Memory B cell (primary cell): Measurements from ENCODE around the gene GALNT17.

Source experiments
- ATAC-seq: fragments of 150-1000 bp; cut with Tn5 transposase; 2 replicates; pipeline ENCODE4 v1.10.0; 2021; ENCODE audit warnings: low read depth, mild to moderate bottlenecking, moderate library complexity
- DNase-seq, 2 donors: peaks; one replicate each; pipeline ENCODE4 v3.0.0; 2022; ENCODE audit warnings: low spot score in 2 of 2
- H3K27ac Mint-ChIP-seq: one replicate; pipeline ENCODE4 v1.8.0; 2022; ENCODE audit warnings: mild to moderate bottlenecking, moderate library complexity, mixed read lengths
- H3K27me3 Mint-ChIP-seq: one replicate; pipeline ENCODE4 v1.8.0; 2022; ENCODE audit warnings: mixed read lengths
- H3K36me3 Mint-ChIP-seq: one replicate; pipeline ENCODE4 v1.8.0; 2022; ENCODE audit warnings: mild to moderate bottlenecking, mixed read lengths
- H3K4me1 Mint-ChIP-seq: one replicate; pipeline ENCODE4 v1.8.0; 2022; ENCODE audit warnings: mixed read lengths
- H3K4me3 Mint-ChIP-seq: one replicate; pipeline ENCODE4 v1.8.0; 2022; ENCODE audit warnings: mild to moderate bottlenecking, moderate library complexity, mixed read lengths
- H3K9me3 Mint-ChIP-seq: one replicate; pipeline ENCODE4 v1.8.0; 2022; ENCODE audit warnings: mixed read lengths

GALNT17 gene

GRCh38 chr7:71264005-71264404 is 132.1 kb downstream of the GALNT17 start:
- Mint-ChIP-seq H3K4me1 (no peaks in the 10 kb centered on the region), H3K9me3 (peaks cover 11% of the 10 kb centered on the region), H3K36me3 (no peaks in the 10 kb centered on the region), H3K27me3 (no peaks in the 10 kb centered on the region), H3K4me3 (no peak overlapping the region), H3K27ac (no peak overlapping the region)
- no peak for DNase-seq
- no peak for ATAC-seq

- Mint-ChIP-seq H3K4me3 (no peak overlapping the region), H3K27me3 (no peaks in the 10 kb centered on the region), H3K36me3 (no peaks in the 10 kb centered on the region), H3K9me3 (peaks cover 10% of the 10 kb centered on the region), H3K27ac (no peak overlapping the region), H3K4me1 (no peaks in the 10 kb centered on the region)
- no peak for DNase-seq
- no peak for ATAC-seq
Observed at GRCh38 chr7:71266912-71267311, 135.0 kb downstream of the GALNT17 start.

- H3K4me1 Mint-ChIP-seq = no peaks in the 10 kb centered on the region
- H3K36me3 Mint-ChIP-seq = no peaks in the 10 kb centered on the region
- DNase-seq (no peak), ATAC-seq (no peak)
- H3K4me3 Mint-ChIP-seq = no peak overlapping the region
- no peak overlapping the region for H3K27ac Mint-ChIP-seq
- peaks cover 10% of the 10 kb centered on the region for H3K9me3 Mint-ChIP-seq
- no peaks in the 10 kb centered on the region for H3K27me3 Mint-ChIP-seq
Observed at GRCh38 chr7:71267734-71268469, 136.0 kb downstream of the GALNT17 start.

- no peaks in the 10 kb centered on the region for H3K27me3 Mint-ChIP-seq
- peaks cover 8% of the 10 kb centered on the region for H3K9me3 Mint-ChIP-seq
- DNase-seq (no peak), ATAC-seq (no peak)
- no peak overlapping the region for H3K4me3 Mint-ChIP-seq
- no peaks in the 10 kb centered on the region for H3K36me3 Mint-ChIP-seq
- no peak overlapping the region for H3K27ac Mint-ChIP-seq
- H3K4me1 Mint-ChIP-seq = no peaks in the 10 kb centered on the region
Observed at GRCh38 chr7:71270558-71270957, 138.6 kb downstream of the GALNT17 start.

GRCh38 chr7:71271203-71271602 is 139.3 kb downstream of the GALNT17 start:
- ATAC-seq (no peak), DNase-seq (no peak)
- H3K4me3 Mint-ChIP-seq = no peak overlapping the region
- H3K4me1 Mint-ChIP-seq = no peaks in the 10 kb centered on the region
- H3K27ac Mint-ChIP-seq = no peak overlapping the region
- H3K9me3 Mint-ChIP-seq = peaks cover 8% of the 10 kb centered on the region
- no peaks in the 10 kb centered on the region for H3K27me3 Mint-ChIP-seq
- no peaks in the 10 kb centered on the region for H3K36me3 Mint-ChIP-seq

GRCh38 chr7:71272509-71273490 is 140.9 kb downstream of the GALNT17 start:
- DNase-seq (no peak), ATAC-seq (no peak)
- H3K36me3 Mint-ChIP-seq = no peaks in the 10 kb centered on the region
- H3K4me1 Mint-ChIP-seq = no peaks in the 10 kb centered on the region
- H3K9me3 Mint-ChIP-seq = peaks cover 5% of the 10 kb centered on the region
- H3K27ac Mint-ChIP-seq = no peak overlapping the region
- no peak overlapping the region for H3K4me3 Mint-ChIP-seq
- no peaks in the 10 kb centered on the region for H3K27me3 Mint-ChIP-seq

- ATAC-seq (no peak), DNase-seq (no peak)
- Mint-ChIP-seq H3K4me1 (no peaks in the 10 kb centered on the region), H3K36me3 (no peaks in the 10 kb centered on the region), H3K9me3 (peaks cover 8% of the 10 kb centered on the region), H3K27ac (no peak overlapping the region), H3K27me3 (no peaks in the 10 kb centered on the region), H3K4me3 (no peak overlapping the region)
Observed at GRCh38 chr7:71278257-71278656, 146.3 kb downstream of the GALNT17 start.

GRCh38 chr7:71281261-71281660 is 149.3 kb downstream of the GALNT17 start:
- ATAC-seq (no peak), DNase-seq (no peak)
- Mint-ChIP-seq H3K27me3 (no peaks in the 10 kb centered on the region), H3K9me3 (peaks cover 4% of the 10 kb centered on the region), H3K4me1 (no peaks in the 10 kb centered on the region), H3K4me3 (no peak overlapping the region), H3K27ac (no peak overlapping the region), H3K36me3 (no peaks in the 10 kb centered on the region)

GRCh38 chr7:71283802-71284201 is 151.9 kb downstream of the GALNT17 start:
- H3K4me1 Mint-ChIP-seq = no peaks in the 10 kb centered on the region
- H3K9me3 Mint-ChIP-seq = peaks cover 3% of the 10 kb centered on the region
- DNase-seq = no peak
- H3K27ac Mint-ChIP-seq = no peak overlapping the region
- no peak for ATAC-seq
- H3K36me3 Mint-ChIP-seq = no peaks in the 10 kb centered on the region
- no peak overlapping the region for H3K4me3 Mint-ChIP-seq
- H3K27me3 Mint-ChIP-seq = no peaks in the 10 kb centered on the region

GRCh38 chr7:71285571-71286145 is 153.7 kb downstream of the GALNT17 start:
- no peak for DNase-seq
- H3K27ac Mint-ChIP-seq = no peak overlapping the region
- H3K9me3 Mint-ChIP-seq = peaks cover under 1% of the 10 kb centered on the region
- H3K36me3 Mint-ChIP-seq = no peaks in the 10 kb centered on the region
- no peak for ATAC-seq
- H3K27me3 Mint-ChIP-seq = no peaks in the 10 kb centered on the region
- no peak overlapping the region for H3K4me3 Mint-ChIP-seq
- H3K4me1 Mint-ChIP-seq = no peaks in the 10 kb centered on the region

- no peaks in the 10 kb centered on the region for H3K9me3 Mint-ChIP-seq
- no peaks in the 10 kb centered on the region for H3K27me3 Mint-ChIP-seq
- H3K27ac Mint-ChIP-seq = no peak overlapping the region
Observed at GRCh38 chr7:71286336-71286735, 154.4 kb downstream of the GALNT17 start.

GRCh38 chr7:71286924-71287323 is 155.0 kb downstream of the GALNT17 start:
- H3K4me3 Mint-ChIP-seq = no peak overlapping the region
- no peaks in the 10 kb centered on the region for H3K4me1 Mint-ChIP-seq
- no peaks in the 10 kb centered on the region for H3K9me3 Mint-ChIP-seq
- H3K27ac Mint-ChIP-seq = no peak overlapping the region
- DNase-seq (no peak), ATAC-seq (no peak)
- H3K27me3 Mint-ChIP-seq = no peaks in the 10 kb centered on the region
- no peaks in the 10 kb centered on the region for H3K36me3 Mint-ChIP-seq

More at GRCh38 chr7:71286336-71286735, 154.4 kb downstream of the GALNT17 start:
- ATAC-seq (no peak), DNase-seq (no peak)
- Mint-ChIP-seq H3K36me3 (no peaks in the 10 kb centered on the region), H3K4me3 (no peak overlapping the region), H3K4me1 (no peaks in the 10 kb centered on the region)

- no peak for DNase-seq
Observed at GRCh38 chr7:71290452-71290851, 158.5 kb downstream of the GALNT17 start.

GRCh38 chr7:71298378-71298777 is 166.4 kb downstream of the GALNT17 start:
- no peak overlapping the region for H3K4me3 Mint-ChIP-seq

More at GRCh38 chr7:71290452-71290851, 158.5 kb downstream of the GALNT17 start:
- ATAC-seq = no peak
- Mint-ChIP-seq H3K27ac (no peak overlapping the region), H3K27me3 (no peaks in the 10 kb centered on the region), H3K9me3 (peaks cover 7% of the 10 kb centered on the region), H3K4me3 (no peak overlapping the region), H3K36me3 (no peaks in the 10 kb centered on the region), H3K4me1 (no peaks in the 10 kb centered on the region)

More at GRCh38 chr7:71298378-71298777, 166.4 kb downstream of the GALNT17 start:
- Mint-ChIP-seq H3K4me1 (no peaks in the 10 kb centered on the region), H3K9me3 (peaks cover 7% of the 10 kb centered on the region), H3K27ac (no peak overlapping the region), H3K36me3 (no peaks in the 10 kb centered on the region), H3K27me3 (no peaks in the 10 kb centered on the region)
- ATAC-seq (no peak), DNase-seq (no peak)
